ENCODE results near the gene REEP1. TPM values are rescaled to one million over a fixed set of nuclear protein-coding genes. Genes with fewer than 3 reads are reported as not detected.

The REEP1 gene
- total RNA-seq, 1 donor from 2014 or later: 167 TPM

DNA sequence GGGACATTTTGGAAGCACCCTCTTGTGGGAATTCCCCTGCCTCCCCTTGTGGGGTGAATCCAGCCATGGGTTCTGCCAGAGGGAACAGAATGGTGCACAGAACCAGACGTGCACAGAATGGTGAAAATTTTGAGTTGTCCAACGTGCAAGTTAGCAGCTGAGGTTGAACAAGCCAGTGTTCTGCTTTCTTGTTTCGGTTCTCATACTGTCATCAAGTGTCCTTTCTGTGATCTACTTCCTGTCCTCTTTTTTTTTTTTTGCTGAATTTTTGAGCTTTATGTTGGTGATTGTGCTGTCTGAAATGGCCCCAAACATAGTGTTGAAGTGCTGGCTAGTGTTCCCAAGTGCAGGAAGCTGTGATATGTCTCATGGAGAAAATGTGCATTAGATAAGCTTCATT is 21.5 kb upstream of the REEP1 start:
- Mint-ChIP-seq H3K9me3 (ENCODE audit: unreplicated experiment) (peaks cover 4% of the 10 kb centered on the region), H3K4me3 (ENCODE audit: unreplicated experiment) (no peak overlapping the region), H3K27me3 (ENCODE audit: unreplicated experiment) (no peaks in the 10 kb centered on the region), H3K4me1 (ENCODE audit: low read depth, unreplicated experiment) (peaks cover 2% of the 10 kb centered on the region), H3K27ac (ENCODE audit: unreplicated experiment) (no peak overlapping the region), H3K36me3 (ENCODE audit: unreplicated experiment) (no peaks in the 10 kb centered on the region)
- no peak for DNase-seq
- TF ChIP-seq, protein P1, sequence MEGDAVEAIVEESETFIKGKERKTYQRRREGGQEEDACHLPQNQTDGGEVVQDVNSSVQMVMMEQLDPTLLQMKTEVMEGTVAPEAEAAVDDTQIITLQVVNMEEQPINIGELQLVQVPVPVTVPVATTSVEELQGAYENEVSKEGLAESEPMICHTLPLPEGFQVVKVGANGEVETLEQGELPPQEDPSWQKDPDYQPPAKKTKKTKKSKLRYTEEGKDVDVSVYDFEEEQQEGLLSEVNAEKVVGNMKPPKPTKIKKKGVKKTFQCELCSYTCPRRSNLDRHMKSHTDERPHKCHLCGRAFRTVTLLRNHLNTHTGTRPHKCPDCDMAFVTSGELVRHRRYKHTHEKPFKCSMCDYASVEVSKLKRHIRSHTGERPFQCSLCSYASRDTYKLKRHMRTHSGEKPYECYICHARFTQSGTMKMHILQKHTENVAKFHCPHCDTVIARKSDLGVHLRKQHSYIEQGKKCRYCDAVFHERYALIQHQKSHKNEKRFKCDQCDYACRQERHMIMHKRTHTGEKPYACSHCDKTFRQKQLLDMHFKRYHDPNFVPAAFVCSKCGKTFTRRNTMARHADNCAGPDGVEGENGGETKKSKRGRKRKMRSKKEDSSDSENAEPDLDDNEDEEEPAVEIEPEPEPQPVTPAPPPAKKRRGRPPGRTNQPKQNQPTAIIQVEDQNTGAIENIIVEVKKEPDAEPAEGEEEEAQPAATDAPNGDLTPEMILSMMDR (IDR thresholded peaks at IDR 0.05; ENCODE audit: partially characterized antibody, unreplicated experiment): no peak

DNA sequence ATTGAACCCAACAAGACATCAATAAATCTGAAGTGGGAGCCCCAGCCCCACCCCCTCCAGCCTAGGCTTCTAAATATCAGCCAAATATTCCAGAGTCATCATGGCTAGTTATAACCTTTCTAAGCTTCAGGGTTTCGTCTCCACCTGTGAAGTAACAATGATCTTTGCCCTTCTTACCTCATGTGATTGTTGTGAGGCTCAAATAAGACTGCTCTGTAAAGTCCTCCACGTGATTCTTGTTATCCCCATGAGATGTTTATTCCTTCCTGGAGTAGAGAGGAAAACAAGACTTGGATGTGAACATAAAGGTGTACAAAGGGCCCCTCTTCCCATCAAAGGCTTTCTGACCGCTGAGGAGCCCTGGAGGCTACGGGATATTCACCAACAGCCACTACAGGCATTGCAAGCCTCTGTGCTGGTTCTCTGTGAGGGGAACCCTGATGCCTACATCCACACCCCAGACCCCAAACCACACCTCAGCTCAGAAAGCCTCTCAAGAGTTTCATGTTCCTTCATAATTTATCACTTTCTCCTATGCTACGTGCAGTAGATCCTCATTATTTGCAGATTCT is 20.1 kb upstream of the REEP1 start:
- no peaks in the 10 kb centered on the region for H3K27me3 Mint-ChIP-seq (ENCODE audit: unreplicated experiment)
- H3K4me3 Mint-ChIP-seq (ENCODE audit: unreplicated experiment): no peak overlapping the region
- H3K27ac Mint-ChIP-seq (ENCODE audit: unreplicated experiment): no peak overlapping the region
- peaks cover 2% of the 10 kb centered on the region for H3K4me1 Mint-ChIP-seq (ENCODE audit: low read depth, unreplicated experiment)
- no peaks in the 10 kb centered on the region for H3K36me3 Mint-ChIP-seq (ENCODE audit: unreplicated experiment)
- no peak for DNase-seq
- H3K9me3 Mint-ChIP-seq (ENCODE audit: unreplicated experiment): peaks cover 4% of the 10 kb centered on the region
- TF ChIP-seq, protein P1 (IDR thresholded peaks at IDR 0.05; ENCODE audit: partially characterized antibody, unreplicated experiment): no peak

DNA sequence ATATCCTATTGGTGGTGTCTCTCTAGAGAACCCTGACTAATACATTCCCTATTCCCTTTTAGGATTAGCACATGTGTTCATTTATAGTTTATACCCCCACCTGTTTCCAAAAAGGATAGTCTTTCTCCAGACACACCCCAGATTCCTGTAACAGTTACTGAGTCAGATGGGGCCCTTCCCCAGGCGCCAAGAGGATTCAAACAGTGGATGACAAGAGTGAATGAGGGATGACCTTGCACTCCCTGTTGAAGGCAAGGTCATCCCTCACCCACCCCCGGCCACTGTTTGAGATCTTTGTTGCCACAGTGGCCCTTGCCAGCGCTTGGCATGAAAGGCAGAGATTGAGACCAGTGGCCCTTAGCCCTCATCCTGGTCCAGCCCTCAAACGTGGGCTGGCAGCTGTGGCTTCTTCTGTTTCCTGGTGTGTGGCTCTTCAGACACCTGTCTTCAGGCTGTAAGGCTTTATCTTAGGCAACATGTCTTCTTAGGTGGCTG is 15.3 kb upstream of the REEP1 start:
- H3K9me3 Mint-ChIP-seq (ENCODE audit: unreplicated experiment): peaks cover 4% of the 10 kb centered on the region
- H3K4me1 Mint-ChIP-seq (ENCODE audit: low read depth, unreplicated experiment): peaks cover 2% of the 10 kb centered on the region
- H3K36me3 Mint-ChIP-seq (ENCODE audit: unreplicated experiment): peaks cover 7% of the 10 kb centered on the region
- peaks cover 2% of the 10 kb centered on the region for H3K27me3 Mint-ChIP-seq (ENCODE audit: unreplicated experiment)
- no peak overlapping the region for H3K27ac Mint-ChIP-seq (ENCODE audit: unreplicated experiment)
- TF ChIP-seq, protein P1 (IDR thresholded peaks at IDR 0.05; ENCODE audit: partially characterized antibody, unreplicated experiment): no peak
- no peak overlapping the region for H3K4me3 Mint-ChIP-seq (ENCODE audit: unreplicated experiment)
- DNase-seq: no peak

DNA sequence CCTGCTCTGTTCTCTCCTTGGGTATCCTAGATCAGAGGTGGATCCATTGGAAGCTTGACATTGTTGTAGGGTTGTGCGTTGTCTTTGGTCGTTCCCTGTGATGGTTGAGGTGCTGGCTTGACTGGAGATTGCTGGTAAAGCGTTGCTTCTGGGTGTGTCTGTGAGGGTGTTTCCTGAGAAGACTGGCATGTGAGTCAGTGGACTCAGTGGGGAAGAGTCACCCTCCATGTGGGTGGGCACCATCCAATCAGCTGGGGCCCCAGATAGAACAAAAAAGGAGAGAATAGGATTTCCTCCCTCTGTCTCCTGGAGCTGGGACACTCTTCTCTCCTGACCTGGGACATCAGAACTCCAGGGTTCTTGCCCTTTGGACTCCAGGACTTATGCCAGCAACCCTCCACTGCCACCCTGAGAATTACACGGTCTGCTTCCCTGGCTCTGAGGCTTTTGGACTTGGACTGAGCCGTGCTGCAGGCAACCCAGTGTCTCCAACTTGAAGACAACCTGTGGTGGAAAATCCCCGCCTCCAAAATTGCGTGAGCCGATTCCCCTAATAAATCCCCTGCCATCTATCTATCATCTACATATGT is 14.8 kb upstream of the REEP1 start:
- TF ChIP-seq, protein P1 (IDR thresholded peaks at IDR 0.05; ENCODE audit: partially characterized antibody, unreplicated experiment): no peak
- peaks cover 2% of the 10 kb centered on the region for H3K27me3 Mint-ChIP-seq (ENCODE audit: unreplicated experiment)
- H3K4me1 Mint-ChIP-seq (ENCODE audit: low read depth, unreplicated experiment): peaks cover 5% of the 10 kb centered on the region
- H3K4me3 Mint-ChIP-seq (ENCODE audit: unreplicated experiment): no peak overlapping the region
- DNase-seq: no peak
- no peak overlapping the region for H3K27ac Mint-ChIP-seq (ENCODE audit: unreplicated experiment)
- peaks cover 4% of the 10 kb centered on the region for H3K9me3 Mint-ChIP-seq (ENCODE audit: unreplicated experiment)
- peaks cover 7% of the 10 kb centered on the region for H3K36me3 Mint-ChIP-seq (ENCODE audit: unreplicated experiment)

DNA sequence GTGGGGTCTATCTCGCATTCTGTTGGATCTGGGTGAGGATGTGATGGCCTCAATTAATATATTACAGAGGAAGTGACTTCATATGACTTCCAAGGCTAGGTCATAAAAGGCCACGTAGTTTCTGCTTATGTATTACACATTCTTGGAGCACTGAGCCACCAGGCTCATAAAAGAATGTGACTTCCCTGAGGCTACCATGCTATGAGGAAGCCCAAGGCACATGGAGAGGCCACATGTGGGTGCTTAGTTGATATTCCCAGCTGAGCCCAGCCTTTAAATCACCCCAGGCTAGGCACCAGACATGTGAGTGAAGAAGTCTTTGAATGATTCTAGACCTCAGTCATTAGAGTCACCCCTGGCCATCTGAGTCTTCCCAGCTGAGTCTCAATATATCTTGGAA is 13.3 kb upstream of the REEP1 start:
- Mint-ChIP-seq H3K36me3 (ENCODE audit: unreplicated experiment) (peaks cover 7% of the 10 kb centered on the region), H3K27me3 (ENCODE audit: unreplicated experiment) (peaks cover 5% of the 10 kb centered on the region), H3K4me3 (ENCODE audit: unreplicated experiment) (no peak overlapping the region)

More for the DNA sequence above, 13.3 kb upstream of the REEP1 start:
- no peak for DNase-seq
- H3K27ac Mint-ChIP-seq (ENCODE audit: unreplicated experiment): no peak overlapping the region
- peaks cover 12% of the 10 kb centered on the region for H3K4me1 Mint-ChIP-seq (ENCODE audit: low read depth, unreplicated experiment)
- peaks cover 8% of the 10 kb centered on the region for H3K9me3 Mint-ChIP-seq (ENCODE audit: unreplicated experiment)
- TF ChIP-seq, protein P1 (IDR thresholded peaks at IDR 0.05; ENCODE audit: partially characterized antibody, unreplicated experiment): no peak
